ENCODE measurements around the gene CARD9.

The CARD9 gene

DNA sequence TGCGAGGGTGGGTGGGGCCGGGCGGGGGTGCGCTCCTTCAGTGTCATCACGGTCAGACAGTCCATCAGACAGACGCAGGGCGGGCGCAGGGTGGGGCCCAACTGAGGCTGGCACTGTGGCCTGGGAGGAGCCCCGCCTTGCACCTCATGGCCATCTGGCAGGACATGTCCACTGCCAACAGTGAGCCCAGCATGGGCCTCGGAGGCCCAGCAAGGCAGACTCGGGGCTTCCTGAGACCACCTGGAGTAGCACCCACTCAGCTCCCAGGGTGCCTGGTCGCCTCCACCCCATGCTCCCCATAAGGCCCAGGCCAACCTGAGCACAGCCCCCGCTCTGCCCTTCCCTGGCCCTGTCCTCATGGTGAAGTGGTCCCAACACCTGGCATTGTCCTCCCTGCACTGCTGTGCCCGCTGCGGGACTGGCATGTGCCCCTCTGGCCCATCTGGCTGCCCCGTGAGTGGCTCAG lies 54.7 kb downstream of the CARD9 start:
- DNase-seq, result no peak

GRCh38 chr9:136318111-136318775 lies 55.2 kb downstream of the CARD9 start:
- DNase-seq, result no peak

DNA sequence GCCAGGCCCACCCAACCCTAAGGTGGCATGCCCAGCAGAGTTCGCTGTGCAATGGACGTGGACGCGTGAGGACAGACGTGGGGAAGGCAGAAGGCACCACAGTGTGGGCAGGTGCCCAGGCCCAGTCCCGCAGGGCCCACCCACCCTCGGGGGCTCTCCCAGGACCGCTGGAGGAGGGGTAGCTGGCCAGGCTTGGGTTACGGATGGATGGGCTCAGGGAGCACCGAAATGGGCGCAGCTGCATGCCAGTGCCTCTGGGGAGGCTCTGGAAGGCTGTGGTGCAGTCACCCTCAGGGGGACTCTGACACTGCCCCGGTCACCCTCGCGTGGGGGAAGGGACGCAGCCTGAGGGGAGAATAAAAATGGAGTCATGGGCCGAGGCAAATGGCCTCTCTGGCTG lies 55.8 kb downstream of the CARD9 start:
- DNase-seq, result no peak

DNA sequence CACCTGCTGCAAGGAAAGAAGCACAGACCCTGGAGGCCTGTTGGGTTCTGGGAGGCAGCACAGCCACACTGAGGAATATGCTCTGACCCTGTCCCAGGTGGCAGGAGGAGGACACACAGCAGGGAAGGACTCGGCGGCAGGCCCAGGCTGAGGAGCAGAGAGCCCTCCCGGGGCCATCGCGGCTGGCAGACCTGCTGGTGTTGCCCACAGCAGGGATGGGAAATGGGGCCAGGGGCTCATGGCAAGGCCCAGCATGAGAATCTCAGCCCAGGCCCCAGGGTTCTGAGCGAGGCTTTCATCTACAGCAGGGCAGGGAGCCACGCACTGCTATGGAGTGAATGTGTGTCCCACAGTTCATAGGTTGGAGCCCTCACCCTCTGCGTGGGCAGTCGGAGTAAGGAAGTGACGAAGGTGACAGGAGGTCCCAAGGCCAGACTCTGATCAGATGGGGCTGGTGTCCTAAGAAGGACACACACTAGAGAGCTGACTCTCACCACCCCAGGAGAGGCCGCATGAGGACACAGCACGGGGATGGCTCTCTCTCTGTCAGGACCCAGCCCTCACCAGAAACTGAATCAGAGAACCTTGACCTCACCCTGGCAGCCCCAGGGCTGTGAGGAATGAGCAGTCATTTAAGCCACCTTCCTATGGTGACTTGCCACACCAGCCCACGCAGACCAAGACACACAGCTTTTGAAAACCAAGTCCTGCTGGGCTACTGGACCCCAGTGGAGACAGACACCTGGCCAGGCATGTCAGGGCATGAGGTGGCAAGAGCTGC lies 56.4 kb downstream of the CARD9 start:
- DNase-seq, result no peak

DNA sequence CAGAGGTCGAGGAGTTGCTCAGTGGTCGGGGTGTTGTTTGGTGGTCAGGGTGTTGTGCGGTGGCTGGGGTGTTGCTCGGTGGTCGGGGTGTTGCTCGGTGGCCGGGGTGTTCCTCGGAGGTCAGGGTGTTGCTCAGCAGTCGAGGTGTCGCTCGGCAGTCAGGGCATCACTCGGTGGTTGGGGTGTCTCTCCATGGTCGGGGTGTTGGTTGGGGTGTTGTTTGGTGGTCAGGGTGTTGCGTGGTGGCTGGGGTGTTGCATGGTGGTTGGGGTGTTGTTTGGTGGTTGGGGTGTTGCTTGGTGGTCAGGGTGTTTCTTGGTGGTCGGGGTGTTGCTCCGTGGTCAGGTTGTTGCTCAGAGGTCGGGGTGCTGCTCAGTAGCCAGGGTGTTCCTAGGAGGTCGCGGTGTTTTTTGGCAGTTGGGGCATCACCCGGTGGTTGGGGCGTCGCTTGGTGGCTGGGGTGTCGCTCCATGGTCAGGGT lies 57.2 kb downstream of the CARD9 start:
- DNase-seq, result no peak

- no peak for DNase-seq
These were observed 58.5 kb downstream of the CARD9 start for GRCh38 chr9:136314944-136315343.

GRCh38 chr9:136314056-136314416 lies 59.4 kb downstream of the CARD9 start:
- no peak for DNase-seq

Data from activated naive CD4-positive, alpha-beta T cell treated with anti-CD3 and anti-CD28 coated beads, Interleukin-2, amount 50 U/mL, for 16 hours (primary cell).